HepG2 (cell line): Measurements from ENCODE around the gene PMM2. TPM values are rescaled to one million over a fixed set of nuclear protein-coding genes. Genes with fewer than 3 reads are reported as not detected.

ENCODE experiments used
- ATAC-seq: fragments of 200-7000 bp; cut with Tn5 transposase; 3 replicates; pipeline ENCODE4 v1.9.1; 2020; ENCODE audit warnings: mild to moderate bottlenecking, moderate library complexity
- BruUV-seq: library from RNA; stranded (reverse); fragments of 400-500 nt; replicated peaks from 2 replicates; lab custom pipeline; 2021; lab: Mats Ljungman, UMichigan
- CTCF ChIA-PET: fragments of 300-600 bp; formaldehyde crosslinking; extraction: SDS; loops from one replicate; lab custom pipeline; 2021; ENCODE audit warnings: low total read pairs, inconsistent platforms, low intra/inter-chr PET ratio; lab: Yijun Ruan, JAX
- POLR2A ChIA-PET: fragments of 350-600 bp; sonication (Branson Sonifier 250); formaldehyde crosslinking; loops from one replicate; lab custom pipeline; 2020; ENCODE audit warnings: antibody characterized with exemption, inconsistent platforms; lab: Yijun Ruan, JAX
- DNase-seq: peaks from one replicate; pipeline ENCODE4 v3.0.0-alpha.2; 2015; ENCODE audit warnings: low spot score
- FAIRE-seq: peaks from 3 replicates; lab custom pipeline; 2011; peaks lifted over from hg19 to GRCh38; lab: Jason Lieb, UNC
- H2AFZ ChIP-seq: one replicate; pipeline ENCODE4 v1.6.1; 2011; ENCODE audit warnings: low read length, inconsistent platforms
- H3K27ac ChIP-seq: fragments of 300-600 bp; 3 replicates; pipeline ENCODE4 v1.8.0; 2011; ENCODE audit warnings: mixed run types, mild to moderate bottlenecking, mixed read lengths, low read length, inconsistent platforms; ENCODE audit not compliant: insufficient read depth; ENCODE audit errors: extremely low read length
- H3K27me3 ChIP-seq, 2 experiments: fragments of 200-600 bp in 1 of 2; 2 replicates in 1 of 2; 3 replicates in 1 of 2; pipeline versions ENCODE4 v1.6.0 to v1.8.0; 2011; ENCODE audit warnings: low read length in 2 of 2, mild to moderate bottlenecking in 2 of 2, moderate library complexity in 2 of 2, inconsistent platforms in 1 of 2; ENCODE audit not compliant: insufficient read depth in 2 of 2, control insufficient read depth in 1 of 2
- H3K36me3 ChIP-seq, 2 experiments: fragments of 200-600 bp in 1 of 2; replicated peaks in 1 of 2; 2 replicates in 1 of 2; 3 replicates in 1 of 2; pipeline versions ENCODE4 v1.5.1 to v1.8.0; 2011; ENCODE audit warnings: low read length in 2 of 2, inconsistent platforms in 1 of 2; ENCODE audit not compliant: insufficient read depth in 2 of 2, control insufficient read depth in 1 of 2
- H3K4me1 ChIP-seq: 2 replicates; pipeline ENCODE4 v1.5.1; 2012; ENCODE audit warnings: low read length, inconsistent platforms; ENCODE audit not compliant: insufficient read depth
- H3K4me2 ChIP-seq: 2 replicates; pipeline ENCODE4 v1.6.0; 2011; ENCODE audit warnings: low read depth, low read length, inconsistent platforms
- H3K4me3 ChIP-seq, 3 experiments: fragments of 200-600 bp in 1 of 3; sonication (generic), shearing (Covaris generic) in 1 of 3; replicated peaks in 1 of 3; 2 replicates each; pipeline ENCODE4 v1.5.1; 2011 to 2016; ENCODE audit warnings: low read length in 3 of 3, inconsistent platforms in 2 of 3, low read depth in 2 of 3, mild to moderate bottlenecking in 2 of 3, control low read depth in 1 of 3, mixed read lengths in 1 of 3; ENCODE audit not compliant: insufficient read depth in 1 of 3
- H3K79me2 ChIP-seq: one replicate; pipeline ENCODE4 v1.6.1; 2011; ENCODE audit warnings: low read length, inconsistent platforms; ENCODE audit not compliant: insufficient read depth
- H3K9ac ChIP-seq: 2 replicates; pipeline ENCODE4 v1.6.0; 2011; ENCODE audit warnings: mild to moderate bottlenecking, low read depth, low read length, inconsistent platforms; ENCODE audit not compliant: insufficient read depth
- H3K9me3 ChIP-seq: 2 replicates; pipeline ENCODE4 v1.5.1; 2012; ENCODE audit warnings: mild to moderate bottlenecking, low read length
- H4K20me1 ChIP-seq: 2 replicates; pipeline ENCODE4 v1.6.0; 2011; ENCODE audit warnings: inconsistent platforms, mild to moderate bottlenecking, low read length, moderate library complexity; ENCODE audit not compliant: insufficient read depth
- ATF7-NPFF ChIP-seq: sonication (generic); formaldehyde crosslinking; IDR thresholded peaks from 2 replicates; pipeline ENCODE4 v1.8.1; 2023; ENCODE audit warnings: mild to moderate bottlenecking, low read depth, missing genetic modification reagents, moderate library complexity
- KIAA2018 ChIP-seq: sonication (generic); formaldehyde crosslinking; IDR thresholded peaks from 2 replicates; pipeline ENCODE4 v1.5.0; 2020; ENCODE audit warnings: mild to moderate bottlenecking, missing genetic modification reagents, borderline replicate concordance
- MED13 ChIP-seq: sonication (generic); formaldehyde crosslinking; IDR thresholded peaks from 2 replicates; pipeline ENCODE4 v1.5.0; 2020; ENCODE audit warnings: missing genetic modification reagents
- PREB ChIP-seq: sonication (generic); formaldehyde crosslinking; IDR thresholded peaks from 2 replicates; pipeline ENCODE4 v1.4.0; 2020; ENCODE audit warnings: missing genetic modification reagents
- SNAPC5 ChIP-seq: sonication (generic); formaldehyde crosslinking; IDR thresholded peaks from 2 replicates; pipeline ENCODE4 v1.8.1; 2023; ENCODE audit warnings: mild to moderate bottlenecking, missing genetic modification reagents, borderline replicate concordance
- SRF ChIP-seq: IDR thresholded peaks from 2 replicates; pipeline ENCODE4 v1.6.1; 2011; ENCODE audit warnings: mild to moderate bottlenecking, low read depth, low read length, moderate library complexity
- TSC22D2 ChIP-seq: sonication (generic); formaldehyde crosslinking; IDR thresholded peaks from 2 replicates; pipeline ENCODE4 v1.5.1; 2020; ENCODE audit warnings: missing genetic modification reagents, mild to moderate bottlenecking, borderline replicate concordance
- ZC3H13 ChIP-seq: sonication (generic); formaldehyde crosslinking; IDR thresholded peaks from 2 replicates; pipeline ENCODE4 v1.8.1; 2023; ENCODE audit warnings: mild to moderate bottlenecking, missing genetic modification reagents, moderate library complexity
- ZNF143 ChIP-seq: sonication (generic); formaldehyde crosslinking; IDR thresholded peaks from 2 replicates; pipeline ENCODE4 v1.4.0; 2020; ENCODE audit warnings: missing genetic modification reagents
- ZNF703 ChIP-seq: sonication (generic); formaldehyde crosslinking; IDR thresholded peaks from 2 replicates; pipeline ENCODE4 v1.5.1; 2020; ENCODE audit warnings: missing genetic modification reagents, mild to moderate bottlenecking, moderate library complexity, borderline replicate concordance
- WGBS: methylation state at CpG from one replicate; pipeline ENCODE4 v1.1.6; 2017; ENCODE audit warnings: low lambda C conversion rate; 5-methylcytosine and 5-hydroxymethylcytosine counted together
- in situ Hi-C: cut with HindIII; loops from 2 replicates; pipeline ENCODE4 v1.10.0; 2017; ENCODE audit warnings: low pct_unique_long_range_greater_than_20kb; ENCODE audit not compliant: extremely low pct_ligation_motif_present
- intact Hi-C: fragments of 100-400 bp; cut with micrococcal nuclease; formaldehyde crosslinking; loops from one replicate; pipeline ENCODE4 v1.10.0; 2022; ENCODE audit not compliant: unreplicated experiment
- polyA plus RNA-seq, 8 experiments: library from polyadenylated mRNA; depleted of rRNA in 3 of 8; stranded (reverse) in 7 of 8; unstranded in 1 of 8; fragments of >200 nt; fragmentation: Illumina TruSeq in 4 of 8; extraction: Trizol in 4 of 8; gene quantifications; 2 replicates each; pipeline versions ENCODE4 v1.2.1 to v1.2.3, GENCODE V29; 2011 to 2016; ENCODE audit warnings: low read depth in 4 of 8, missing spikeins in 1 of 8, mixed read lengths in 1 of 8; ENCODE audit not compliant: insufficient read depth in 1 of 8
- total RNA-seq, 5 experiments: library from RNA; depleted of rRNA; stranded (reverse); fragments of >200 nt; fragmentation: Illumina TruSeq; extraction: Trizol; gene quantifications; 2 replicates each; pipeline ENCODE4 v1.2.3, GENCODE V29; 2016; ENCODE audit warnings: low read depth in 1 of 5

PMM2 gene
- total and polyA plus RNA-seq, 2 of the 13 experiments (the other 11 are each of a cell fraction or from before 2014, with no cell fraction given), result 52.2 to 93.7 TPM

DNA sequence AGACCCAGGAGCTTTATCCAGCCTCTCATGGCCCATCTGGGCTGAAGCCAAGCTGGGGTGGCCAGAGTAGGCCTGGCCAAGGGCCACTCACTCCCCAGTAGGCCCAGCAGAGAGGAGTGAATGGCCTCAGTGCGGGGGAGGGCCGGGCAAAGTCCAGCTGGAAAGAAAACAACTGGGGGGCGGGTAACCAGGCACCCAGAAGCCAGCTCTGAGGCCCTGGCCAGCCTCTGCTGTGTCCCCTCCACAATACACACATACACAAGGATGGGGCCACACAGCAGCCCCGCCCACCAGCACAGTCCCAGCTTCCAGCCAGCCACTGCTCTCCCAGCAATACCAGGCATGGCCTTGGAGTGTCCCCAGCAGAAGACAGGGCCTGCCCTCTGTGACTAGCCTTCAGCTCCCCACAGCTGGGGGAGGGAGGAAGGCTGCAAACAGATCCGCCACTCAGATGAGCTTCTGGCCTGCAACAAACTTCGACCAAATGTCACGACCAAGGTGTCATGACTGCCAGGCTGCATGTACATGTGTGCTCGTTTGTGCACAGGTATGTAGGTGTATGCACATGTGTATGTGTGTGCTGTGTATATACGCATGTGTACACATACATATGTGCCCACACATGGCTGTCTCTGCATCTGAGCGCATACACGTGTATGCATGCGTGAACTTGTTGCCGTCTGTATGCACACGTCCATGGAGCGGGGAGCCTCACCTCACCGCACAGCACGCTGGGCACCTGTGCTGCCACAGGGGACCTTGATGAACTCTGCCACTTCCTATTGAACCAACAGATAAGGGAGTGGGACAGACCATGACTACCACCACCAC, 66.2 kb downstream of the PMM2 start:
- FAIRE-seq (peak; percentile 99), ATAC-seq (peak; percentile 78), DNase-seq (peak; percentile 100)
- Histone ChIP-seq H4K20me1 (peaks cover 57% of the 10 kb centered on the region; the same call in 1 of the 2 replicates), H3K79me2 (peaks cover 94% of the 10 kb centered on the region), H2AFZ (no peak overlapping the region), H3K9ac (peak overlapping the region; percentile 84), H3K36me3 (peaks cover 4 to 8% of the 10 kb centered on the region in 2 experiments; a peak in 3 of 5 replicates), H3K4me3 (peak overlapping the region; percentile 20 to 64 (median 27)), H3K4me2 (peak overlapping the region; percentile 91), H3K4me1 (peaks cover 81% of the 10 kb centered on the region), H3K27ac (peak overlapping the region; percentile 95), H3K27me3 (no peaks in the 10 kb centered on the region; a peak in 1 of 5 replicates), H3K9me3 (no peaks in the 10 kb centered on the region)
- CTCF ChIA-PET, result interaction anchor here (1.4 to 1.9 kb wide), 2 partner anchors 10 to 16 kb away, joined by 7 to 14 read pairs; no protein-coding TSS in a partner anchor
- no TSS peak for BruUV-seq
- 15% methylated on average over 17 of the region's 17 CpGs for WGBS
- in situ Hi-C loops, result no loop called here
- intact Hi-C loops, result loop anchor here (1.0 to 5.0 kb wide), 3 partner anchors 16 to 187 kb away; partner anchors contain the start of genes PMM2 and TMEM186
- POLR2A ChIA-PET, result interaction anchor here (0.5 to 10.4 kb wide), 25 partner anchors 9 to 1880 kb away, joined by 3 to 235 read pairs (median 5); partner anchors contain the start of genes HAPSTR1, LITAFD, NUBP1 and PMM2
- TF ChIP-seq TSC22D2 (CRISPR knock-in tag) (peak; percentile 53), ZC3H13 (CRISPR knock-in tag) (peak; percentile 98), MED13 (peak; percentile 99), SNAPC5 (CRISPR knock-in tag) (no peak), PREB (CRISPR knock-in tag) (no peak), ATF7-NPFF (CRISPR knock-in tag) (peak; percentile 94), KIAA2018 (no peak), SRF (no peak), ZNF703 (CRISPR knock-in tag) (no peak; the same call in 1 of the 2 replicates), ZNF143 (CRISPR knock-in tag) (peak; percentile 39)
